HL-60 (cell line): ENCODE results near the gene ACVRL1.

ENCODE experiments used
- DNase-seq, 2 experiments: peaks; one replicate each; pipeline ENCODE4 v3.0.0-alpha.2; 2010 to 2020; ENCODE audit warnings: low read depth in 1 of 2, low spot score in 1 of 2
- H3K27ac ChIP-seq: fragments of 250-450 bp; sonication (Bioruptor Pico); replicated peaks from 2 replicates; pipeline ENCODE4 v1.5.1; 2020; ENCODE audit warnings: mild to moderate bottlenecking, moderate library complexity
- H3K27me3 ChIP-seq: fragments of 250-450 bp; sonication (Bioruptor Pico); 2 replicates; pipeline ENCODE4 v1.5.1; 2021; ENCODE audit warnings: mild to moderate bottlenecking, moderate library complexity; ENCODE audit not compliant: insufficient read depth, poor library complexity, severe bottlenecking
- H3K4me3 ChIP-seq: replicated peaks from 2 replicates; pipeline ENCODE4 v1.5.1; 2011; ENCODE audit warnings: mild to moderate bottlenecking, control low read depth, low read length; ENCODE audit not compliant: insufficient read depth
- GABPA ChIP-seq: IDR thresholded peaks from 2 replicates; pipeline ENCODE4 v1.6.1; 2012; ENCODE audit warnings: low read depth
- POLR2AphosphoS5 ChIP-seq: IDR thresholded peaks from 2 replicates; pipeline ENCODE4 v1.6.1; 2012; ENCODE audit warnings: low read depth
- SPI1 ChIP-seq: IDR thresholded peaks from 2 replicates; pipeline ENCODE4 v1.6.1; 2012; ENCODE audit warnings: low read depth, mild to moderate bottlenecking, borderline replicate concordance
- TF ChIP-seq, protein P1 (sequence below): IDR thresholded peaks from 2 replicates; pipeline ENCODE4 v1.6.1; 2012; ENCODE audit warnings: low read depth; ENCODE audit not compliant: insufficient replicate concordance
- TF ChIP-seq, protein P2 (sequence below): IDR thresholded peaks from one replicate; pipeline ENCODE4 v1.5.1; 2011; ENCODE audit warnings: low read length, control low read depth, inconsistent platforms; ENCODE audit not compliant: insufficient read depth

Gene ACVRL1

GRCh38 chr12:51874000-51874399 lies 33.3 kb upstream of the ACVRL1 start:
- TF ChIP-seq, protein P1, sequence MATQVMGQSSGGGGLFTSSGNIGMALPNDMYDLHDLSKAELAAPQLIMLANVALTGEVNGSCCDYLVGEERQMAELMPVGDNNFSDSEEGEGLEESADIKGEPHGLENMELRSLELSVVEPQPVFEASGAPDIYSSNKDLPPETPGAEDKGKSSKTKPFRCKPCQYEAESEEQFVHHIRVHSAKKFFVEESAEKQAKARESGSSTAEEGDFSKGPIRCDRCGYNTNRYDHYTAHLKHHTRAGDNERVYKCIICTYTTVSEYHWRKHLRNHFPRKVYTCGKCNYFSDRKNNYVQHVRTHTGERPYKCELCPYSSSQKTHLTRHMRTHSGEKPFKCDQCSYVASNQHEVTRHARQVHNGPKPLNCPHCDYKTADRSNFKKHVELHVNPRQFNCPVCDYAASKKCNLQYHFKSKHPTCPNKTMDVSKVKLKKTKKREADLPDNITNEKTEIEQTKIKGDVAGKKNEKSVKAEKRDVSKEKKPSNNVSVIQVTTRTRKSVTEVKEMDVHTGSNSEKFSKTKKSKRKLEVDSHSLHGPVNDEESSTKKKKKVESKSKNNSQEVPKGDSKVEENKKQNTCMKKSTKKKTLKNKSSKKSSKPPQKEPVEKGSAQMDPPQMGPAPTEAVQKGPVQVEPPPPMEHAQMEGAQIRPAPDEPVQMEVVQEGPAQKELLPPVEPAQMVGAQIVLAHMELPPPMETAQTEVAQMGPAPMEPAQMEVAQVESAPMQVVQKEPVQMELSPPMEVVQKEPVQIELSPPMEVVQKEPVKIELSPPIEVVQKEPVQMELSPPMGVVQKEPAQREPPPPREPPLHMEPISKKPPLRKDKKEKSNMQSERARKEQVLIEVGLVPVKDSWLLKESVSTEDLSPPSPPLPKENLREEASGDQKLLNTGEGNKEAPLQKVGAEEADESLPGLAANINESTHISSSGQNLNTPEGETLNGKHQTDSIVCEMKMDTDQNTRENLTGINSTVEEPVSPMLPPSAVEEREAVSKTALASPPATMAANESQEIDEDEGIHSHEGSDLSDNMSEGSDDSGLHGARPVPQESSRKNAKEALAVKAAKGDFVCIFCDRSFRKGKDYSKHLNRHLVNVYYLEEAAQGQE: no peak
- TF ChIP-seq, protein P2, sequence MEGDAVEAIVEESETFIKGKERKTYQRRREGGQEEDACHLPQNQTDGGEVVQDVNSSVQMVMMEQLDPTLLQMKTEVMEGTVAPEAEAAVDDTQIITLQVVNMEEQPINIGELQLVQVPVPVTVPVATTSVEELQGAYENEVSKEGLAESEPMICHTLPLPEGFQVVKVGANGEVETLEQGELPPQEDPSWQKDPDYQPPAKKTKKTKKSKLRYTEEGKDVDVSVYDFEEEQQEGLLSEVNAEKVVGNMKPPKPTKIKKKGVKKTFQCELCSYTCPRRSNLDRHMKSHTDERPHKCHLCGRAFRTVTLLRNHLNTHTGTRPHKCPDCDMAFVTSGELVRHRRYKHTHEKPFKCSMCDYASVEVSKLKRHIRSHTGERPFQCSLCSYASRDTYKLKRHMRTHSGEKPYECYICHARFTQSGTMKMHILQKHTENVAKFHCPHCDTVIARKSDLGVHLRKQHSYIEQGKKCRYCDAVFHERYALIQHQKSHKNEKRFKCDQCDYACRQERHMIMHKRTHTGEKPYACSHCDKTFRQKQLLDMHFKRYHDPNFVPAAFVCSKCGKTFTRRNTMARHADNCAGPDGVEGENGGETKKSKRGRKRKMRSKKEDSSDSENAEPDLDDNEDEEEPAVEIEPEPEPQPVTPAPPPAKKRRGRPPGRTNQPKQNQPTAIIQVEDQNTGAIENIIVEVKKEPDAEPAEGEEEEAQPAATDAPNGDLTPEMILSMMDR: no peak
- no peak for TF ChIP-seq SPI1

DNA sequence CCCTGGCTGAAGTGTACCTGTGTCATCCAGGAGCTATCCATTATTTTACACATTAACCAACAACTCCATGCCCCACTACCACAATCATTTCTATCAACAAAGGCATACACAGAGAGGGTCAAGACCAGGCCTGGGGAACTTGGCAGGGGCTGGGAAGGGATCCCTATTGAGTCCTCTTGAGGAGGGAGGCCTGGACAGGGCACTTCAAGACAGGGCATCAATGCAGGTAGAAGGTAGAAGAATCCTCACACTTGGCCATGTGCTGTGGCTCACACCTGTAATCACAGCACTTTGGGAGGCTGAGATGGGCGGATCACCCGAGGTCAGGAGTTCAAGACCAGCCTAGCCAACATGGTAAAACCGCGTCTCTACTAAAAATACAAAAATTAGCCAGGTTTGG lies 32.8 kb upstream of the ACVRL1 start:
- Histone ChIP-seq H3K27ac (no peak overlapping the region), H3K4me3 (no peak overlapping the region), H3K27me3 (peaks cover 2% of the 10 kb centered on the region)
- no peak for DNase-seq
- TF ChIP-seq, protein P1: no peak
- TF ChIP-seq, protein P2: no peak
- TF ChIP-seq POLR2AphosphoS5: no peak
- no peak for TF ChIP-seq SPI1
- no peak for TF ChIP-seq GABPA

More at GRCh38 chr12:51874000-51874399, 33.3 kb upstream of the ACVRL1 start:
- Histone ChIP-seq H3K27ac (no peak overlapping the region), H3K27me3 (peaks cover 2% of the 10 kb centered on the region), H3K4me3 (no peak overlapping the region)
- DNase-seq: no peak

DNA sequence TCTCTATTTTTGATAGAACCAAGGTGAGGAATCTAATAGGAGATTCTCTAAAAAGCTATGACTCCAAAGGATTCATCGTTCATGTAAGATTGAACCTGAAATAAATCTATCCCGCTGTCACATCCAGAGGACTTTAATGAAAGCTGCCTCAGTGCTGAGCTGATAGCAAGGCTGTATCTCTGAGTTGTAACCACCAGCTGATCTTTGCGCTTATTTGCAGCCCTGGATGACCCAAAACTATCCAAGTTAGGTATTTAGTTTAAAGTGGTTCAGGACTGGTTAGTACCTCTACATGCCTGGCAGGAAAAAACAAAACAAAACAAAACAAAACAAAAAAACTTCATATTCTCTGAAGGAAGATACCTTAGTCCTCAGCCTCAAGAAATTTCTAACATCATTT lies 28.2 kb upstream of the ACVRL1 start:
- peaks cover 2% of the 10 kb centered on the region for H3K27me3 ChIP-seq
- no peak for TF ChIP-seq GABPA
- TF ChIP-seq, protein P1: no peak
- no peak for TF ChIP-seq SPI1
- no peak for TF ChIP-seq POLR2AphosphoS5
- TF ChIP-seq, protein P2: no peak
- H3K27ac ChIP-seq: no peak overlapping the region
- no peak for DNase-seq
- no peak overlapping the region for H3K4me3 ChIP-seq
